Keratinocyte (primary cell): ENCODE data around the gene COA7. TPM values are rescaled to one million over a fixed set of nuclear protein-coding genes. Genes with fewer than 3 reads are reported as not detected.

ENCODE experiments used
- DNase-seq: peaks from one replicate; pipeline ENCODE4 v3.0.0-alpha.2; 2011; ENCODE audit warnings: low read depth, missing footprints, low spot score
- FAIRE-seq: peaks from 2 replicates; lab custom pipeline; 2011; peaks lifted over from hg19 to GRCh38; lab: Jason Lieb, UNC
- H2AFZ ChIP-seq: 2 replicates; pipeline ENCODE4 v1.6.0; 2012; ENCODE audit warnings: low read length, control low read depth, inconsistent platforms; ENCODE audit not compliant: control insufficient read depth
- H3K27ac ChIP-seq: 2 replicates; pipeline ENCODE4 v1.5.1; 2011; ENCODE audit warnings: low read length; ENCODE audit not compliant: control insufficient read depth, insufficient read depth
- H3K27me3 ChIP-seq: 3 replicates; pipeline ENCODE4 v1.6.0; 2011; ENCODE audit warnings: low read length; ENCODE audit not compliant: control insufficient read depth, insufficient read depth; ENCODE audit errors: extremely low read depth
- H3K36me3 ChIP-seq, 2 experiments: 2 replicates in 1 of 2; 3 replicates in 1 of 2; pipeline ENCODE4 v1.5.1; 2011; ENCODE audit warnings: low read length in 2 of 2, mild to moderate bottlenecking in 1 of 2; ENCODE audit not compliant: control insufficient read depth in 2 of 2, insufficient read depth in 2 of 2; ENCODE audit errors: extremely low read depth in 1 of 2
- H3K4me1 ChIP-seq: 3 replicates; pipeline ENCODE4 v1.5.1; 2011; ENCODE audit warnings: low read length; ENCODE audit not compliant: control insufficient read depth, insufficient read depth; ENCODE audit errors: extremely low read depth
- H3K4me2 ChIP-seq: 3 replicates; pipeline ENCODE4 v1.6.0; 2011; ENCODE audit warnings: low read depth, low read length; ENCODE audit not compliant: control insufficient read depth, insufficient read depth; ENCODE audit errors: extremely low read depth
- H3K4me3 ChIP-seq, 3 experiments: fragments of 200-600 bp in 1 of 3; sonication (generic) in 1 of 3; 2 replicates in 2 of 3; 3 replicates in 1 of 3; pipeline ENCODE4 v1.5.1; 2011 to 2016; ENCODE audit warnings: low read length in 3 of 3, mild to moderate bottlenecking in 3 of 3, control low read depth in 2 of 3, inconsistent platforms in 1 of 3, low read depth in 1 of 3, mixed read lengths in 1 of 3, mixed run types in 1 of 3, moderate library complexity in 1 of 3; ENCODE audit not compliant: control insufficient read depth in 2 of 3, insufficient read depth in 2 of 3; ENCODE audit errors: extremely low read depth in 1 of 3
- H3K79me2 ChIP-seq: 2 replicates; pipeline ENCODE4 v1.6.0; 2012; ENCODE audit warnings: low read length; ENCODE audit not compliant: control insufficient read depth, insufficient read depth
- H3K9ac ChIP-seq: 3 replicates; pipeline ENCODE4 v1.6.0; 2011; ENCODE audit warnings: low read length; ENCODE audit not compliant: control insufficient read depth, insufficient read depth; ENCODE audit errors: extremely low read depth
- H3K9me1 ChIP-seq: 3 replicates; pipeline ENCODE4 v1.6.0; 2011; ENCODE audit warnings: low read length; ENCODE audit not compliant: control insufficient read depth, insufficient read depth; ENCODE audit errors: extremely low read depth
- H3K9me3 ChIP-seq: 2 replicates; pipeline ENCODE4 v1.5.1; 2012; ENCODE audit warnings: low read depth, low read length; ENCODE audit not compliant: control insufficient read depth
- H4K20me1 ChIP-seq: 3 replicates; pipeline ENCODE4 v1.6.0; 2011; ENCODE audit warnings: low read length; ENCODE audit not compliant: control insufficient read depth, insufficient read depth; ENCODE audit errors: extremely low read depth
- EZH2 ChIP-seq: IDR thresholded peaks from one replicate; pipeline ENCODE4 v1.6.1; 2012; ENCODE audit warnings: inconsistent platforms, mild to moderate bottlenecking, low read length, moderate library complexity
- dilution Hi-C: fragments of 300-500 bp; cut with MboI; formaldehyde crosslinking; loops from one replicate; pipeline ENCODE4 v1.7.0; 2020; ENCODE audit warnings: low sequenced_read_pairs; ENCODE audit not compliant: extremely low pct_ligation_motif_present
- polyA plus RNA-seq, 5 experiments: library from polyadenylated mRNA; depleted of rRNA in 3 of 5; stranded (reverse) in 3 of 5; stranded (forward) in 1 of 5; unstranded in 1 of 5; fragments of >200 nt; gene quantifications; 1 replicate in 1 of 5; 2 replicates in 3 of 5; 3 replicates in 1 of 5; pipeline versions ENCODE4 v1.2.1 to v1.2.3, GENCODE V29; 2011 to 2012; ENCODE audit warnings: missing spikeins in 2 of 5, low read depth in 1 of 5, low replicate concordance in 1 of 5
- TF ChIP-seq, protein P1 (sequence below), 3 experiments: IDR thresholded peaks in 1 of 3; conservative IDR thresholded peaks in 1 of 3; optimal IDR thresholded peaks in 1 of 3; 2 replicates in 2 of 3; 3 replicates in 1 of 3; pipeline versions ENCODE3 to v1.5.1; 2011; ENCODE audit warnings: low read length in 3 of 3, mild to moderate bottlenecking in 3 of 3, moderate library complexity in 2 of 3, control low read depth in 1 of 3, inconsistent platforms in 1 of 3; ENCODE audit not compliant: insufficient read depth in 2 of 3; ENCODE audit errors: extremely low read depth in 1 of 3

The COA7 gene
- polyA plus RNA-seq, 1 donor (not counting 4 experiments of a cell fraction or from before 2014, with no cell fraction given): 23.5 TPM

DNA sequence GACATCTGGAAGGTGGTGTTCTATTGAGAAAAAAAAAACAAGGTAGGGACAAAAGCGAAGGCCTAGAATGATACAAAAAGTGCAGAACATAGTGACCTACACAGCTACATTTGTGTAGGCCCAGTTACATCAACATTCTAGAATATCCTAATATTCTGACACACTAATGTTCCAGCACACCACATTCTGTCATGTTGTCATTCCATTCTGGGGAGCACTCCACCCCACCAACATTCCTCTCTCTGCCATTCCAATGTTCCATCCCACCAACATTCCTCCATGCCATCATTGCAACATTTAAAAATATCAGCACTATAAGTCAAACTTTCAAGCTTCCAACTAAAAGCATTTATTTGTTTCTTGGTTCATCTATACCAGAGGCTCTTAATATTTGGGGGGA, 28.5 kb downstream of the COA7 start:
- DNase-seq (no peak), FAIRE-seq (no peak)
- H3K27me3 ChIP-seq: no peaks in the 10 kb centered on the region
- no peak for TF ChIP-seq EZH2
- TF ChIP-seq, protein P1, sequence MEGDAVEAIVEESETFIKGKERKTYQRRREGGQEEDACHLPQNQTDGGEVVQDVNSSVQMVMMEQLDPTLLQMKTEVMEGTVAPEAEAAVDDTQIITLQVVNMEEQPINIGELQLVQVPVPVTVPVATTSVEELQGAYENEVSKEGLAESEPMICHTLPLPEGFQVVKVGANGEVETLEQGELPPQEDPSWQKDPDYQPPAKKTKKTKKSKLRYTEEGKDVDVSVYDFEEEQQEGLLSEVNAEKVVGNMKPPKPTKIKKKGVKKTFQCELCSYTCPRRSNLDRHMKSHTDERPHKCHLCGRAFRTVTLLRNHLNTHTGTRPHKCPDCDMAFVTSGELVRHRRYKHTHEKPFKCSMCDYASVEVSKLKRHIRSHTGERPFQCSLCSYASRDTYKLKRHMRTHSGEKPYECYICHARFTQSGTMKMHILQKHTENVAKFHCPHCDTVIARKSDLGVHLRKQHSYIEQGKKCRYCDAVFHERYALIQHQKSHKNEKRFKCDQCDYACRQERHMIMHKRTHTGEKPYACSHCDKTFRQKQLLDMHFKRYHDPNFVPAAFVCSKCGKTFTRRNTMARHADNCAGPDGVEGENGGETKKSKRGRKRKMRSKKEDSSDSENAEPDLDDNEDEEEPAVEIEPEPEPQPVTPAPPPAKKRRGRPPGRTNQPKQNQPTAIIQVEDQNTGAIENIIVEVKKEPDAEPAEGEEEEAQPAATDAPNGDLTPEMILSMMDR (optimal IDR thresholded peaks at IDR 0.05 in 1 of 3, IDR thresholded peaks at IDR 0.05 in 1 of 3, conservative IDR thresholded peaks at IDR 0.05 in 1 of 3; ENCODE audit: extremely low read depth in 1 of 3, insufficient read depth in 2 of 3, low read length in 3 of 3): no peak
- H3K27ac ChIP-seq: no peak overlapping the region
- peaks cover 55% of the 10 kb centered on the region for H3K4me1 ChIP-seq
- no peak overlapping the region for H2AFZ ChIP-seq
- H3K79me2 ChIP-seq: no peaks in the 10 kb centered on the region
- H3K4me3 ChIP-seq: no peak overlapping the region
- H3K9me3 ChIP-seq: no peaks in the 10 kb centered on the region
- no peaks in the 10 kb centered on the region for H3K9me1 ChIP-seq
- no peak overlapping the region for H3K9ac ChIP-seq
- dilution Hi-C loops: no loop called here
- H4K20me1 ChIP-seq: no peaks in the 10 kb centered on the region
- no peaks in the 10 kb centered on the region for H3K36me3 ChIP-seq
- no peak overlapping the region for H3K4me2 ChIP-seq

DNA sequence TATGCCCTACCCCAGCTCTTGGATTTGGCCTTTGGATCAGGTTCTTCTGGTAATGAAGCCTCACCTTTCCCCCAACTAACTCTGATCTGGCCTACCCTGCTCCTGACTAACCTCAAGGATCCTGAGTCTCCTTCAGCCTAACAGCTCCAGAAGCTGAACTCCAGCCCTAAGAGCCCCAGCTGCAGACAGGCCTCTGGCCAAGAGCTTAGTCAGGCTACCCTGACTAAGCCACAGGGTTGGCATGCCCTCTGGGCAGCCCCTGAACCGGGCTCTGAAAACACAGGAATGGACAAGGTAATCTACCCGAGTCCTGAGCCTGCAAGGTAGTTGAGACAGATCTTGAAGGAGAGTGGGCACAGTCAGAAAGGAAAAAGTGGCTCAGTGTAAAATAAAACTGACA, 29.4 kb downstream of the COA7 start:
- Histone ChIP-seq H3K9me1 (no peaks in the 10 kb centered on the region), H3K9ac (no peak overlapping the region), H3K27ac (no peak overlapping the region), H3K79me2 (no peaks in the 10 kb centered on the region), H3K9me3 (no peaks in the 10 kb centered on the region), H2AFZ (no peak overlapping the region), H3K4me3 (no peak overlapping the region), H4K20me1 (no peaks in the 10 kb centered on the region), H3K4me2 (peak overlapping the region; percentile 23), H3K36me3 (no peaks in the 10 kb centered on the region), H3K27me3 (no peaks in the 10 kb centered on the region), H3K4me1 (peaks cover 49% of the 10 kb centered on the region)
- FAIRE-seq: peak; percentile 64
- TF ChIP-seq, protein P1 (optimal IDR thresholded peaks at IDR 0.05 in 1 of 3, IDR thresholded peaks at IDR 0.05 in 1 of 3, conservative IDR thresholded peaks at IDR 0.05 in 1 of 3; ENCODE audit: extremely low read depth in 1 of 3, insufficient read depth in 2 of 3, low read length in 3 of 3): no peak
- TF ChIP-seq EZH2: no peak
- DNase-seq: no peak
- dilution Hi-C loops: no loop called here
